Natural killer cell (primary cell): ENCODE measurements around the gene NEURL1B. TPM values are rescaled to one million over a fixed set of nuclear protein-coding genes. Genes with fewer than 3 reads are reported as not detected.

Source experiments
- ATAC-seq, 3 donors: fragments of 150-1000 bp in 2 of 3; fragments of 200-7000 bp in 1 of 3; cut with Tn5 transposase; 1 replicate in 1 of 3; 2 replicates in 2 of 3; pipeline ENCODE4 v1.10.0; 2021; ENCODE audit warnings: mild to moderate bottlenecking in 2 of 3, moderate library complexity in 2 of 3
- DNase-seq, 2 donors: peaks; one replicate each; pipeline versions ENCODE4 v3.0.0 to v3.0.0-alpha.2; 2013 to 2021; ENCODE audit warnings: mixed read lengths in 1 of 2
- H3K27ac ChIP-seq: one replicate; pipeline ENCODE4 v1.5.1; 2013; ENCODE audit warnings: mild to moderate bottlenecking, low read length
- H3K27me3 ChIP-seq: one replicate; pipeline ENCODE4 v1.6.1; 2013; ENCODE audit warnings: low read length; ENCODE audit not compliant: control insufficient read depth, insufficient read depth
- H3K36me3 ChIP-seq: one replicate; pipeline ENCODE4 v1.6.1; 2013; ENCODE audit warnings: low read length; ENCODE audit not compliant: control insufficient read depth, insufficient read depth
- H3K4me1 ChIP-seq: one replicate; pipeline ENCODE4 v1.6.1; 2013; ENCODE audit warnings: low read length; ENCODE audit not compliant: control insufficient read depth, insufficient read depth
- H3K4me3 ChIP-seq: one replicate; pipeline ENCODE4 v1.5.1; 2013; ENCODE audit warnings: low read length
- H3K9me3 ChIP-seq: one replicate; pipeline ENCODE4 v1.6.1; 2013; ENCODE audit warnings: low read length; ENCODE audit not compliant: control insufficient read depth, insufficient read depth
- H3K27ac Mint-ChIP-seq, 2 donors: one replicate each; pipeline ENCODE4 v1.8.0; 2022; ENCODE audit warnings: mild to moderate bottlenecking in 2 of 2, mixed read lengths in 2 of 2, moderate library complexity in 1 of 2
- H3K27me3 Mint-ChIP-seq, 2 donors: one replicate each; pipeline ENCODE4 v1.8.0; 2022; ENCODE audit warnings: low read depth in 2 of 2, mixed read lengths in 2 of 2
- H3K36me3 Mint-ChIP-seq: one replicate; pipeline ENCODE4 v1.8.0; 2022; ENCODE audit warnings: mixed read lengths
- H3K4me1 Mint-ChIP-seq, 2 donors: one replicate each; pipeline ENCODE4 v1.8.0; 2022; ENCODE audit warnings: mixed read lengths in 2 of 2
- H3K4me3 Mint-ChIP-seq: one replicate; pipeline ENCODE4 v1.8.0; 2022; ENCODE audit warnings: mild to moderate bottlenecking, moderate library complexity, mixed read lengths
- H3K9me3 Mint-ChIP-seq, 2 donors: one replicate each; pipeline ENCODE4 v1.8.0; 2022; ENCODE audit warnings: mixed read lengths in 2 of 2
- CTCF ChIP-seq: fragments of 200-600 bp; IDR thresholded peaks from one replicate; pipeline ENCODE4 v1.8.0; 2022; ENCODE audit warnings: antibody characterized with exemption
- WGBS: methylation state at CpG from one replicate; pipeline ENCODE4 v1.1.7; 2013; ENCODE audit warnings: missing lambda C conversion rate; ENCODE audit not compliant: insufficient coverage; 5-methylcytosine and 5-hydroxymethylcytosine counted together
- intact Hi-C: fragments of 100-400 bp; cut with micrococcal nuclease; formaldehyde crosslinking; loops from one replicate; pipeline ENCODE4 v1.14.2; 2022
- total RNA-seq, 4 donors: library from RNA; stranded (reverse); fragments of 120-200 nt in 1 of 4; gene quantifications; one replicate each; pipeline versions ENCODE4 v1.2.3 to v1.2.4, GENCODE V29; 2013 to 2022

The NEURL1B gene
- total RNA-seq, 3 donors from 2014 or later (not counting 1 experiment from before 2014, with no cell fraction given) = 0.28 to 0.54 (median 0.45) TPM

- Histone ChIP-seq H3K27ac (no peak overlapping the region), H3K27me3 (no peaks in the 10 kb centered on the region), H3K9me3 (no peaks in the 10 kb centered on the region), H3K4me3 (no peak overlapping the region), H3K36me3 (no peaks in the 10 kb centered on the region), H3K4me1 (no peaks in the 10 kb centered on the region)
- no peak overlapping the region for H3K27ac Mint-ChIP-seq
- no peaks in the 10 kb centered on the region for H3K36me3 Mint-ChIP-seq
- no peak overlapping the region for H3K4me3 Mint-ChIP-seq
- whole genome bisulfite sequencing = 88% methylated on average over 12 of the region's 12 CpGs
- ATAC-seq = no peak
- TF ChIP-seq CTCF = no peak
- intact Hi-C loops = no loop called here
- no peaks in the 10 kb centered on the region for H3K4me1 Mint-ChIP-seq
- no peak for DNase-seq
- no peaks in the 10 kb centered on the region for H3K9me3 Mint-ChIP-seq
- no peaks in the 10 kb centered on the region for H3K27me3 Mint-ChIP-seq
These were observed 47.8 kb upstream of the NEURL1B start for GRCh38 chr5:172593306-172593705.

GRCh38 chr5:172593721-172594235 is 47.3 kb upstream of the NEURL1B start:
- no peaks in the 10 kb centered on the region for H3K27me3 ChIP-seq
- no peaks in the 10 kb centered on the region for H3K4me1 ChIP-seq
- TF ChIP-seq CTCF = no peak
- Mint-ChIP-seq H3K27ac (no peak overlapping the region), H3K27me3 (no peaks in the 10 kb centered on the region), H3K9me3 (no peaks in the 10 kb centered on the region), H3K4me3 (no peak overlapping the region), H3K36me3 (no peaks in the 10 kb centered on the region), H3K4me1 (no peaks in the 10 kb centered on the region)
- H3K36me3 ChIP-seq = no peaks in the 10 kb centered on the region
- H3K27ac ChIP-seq = no peak overlapping the region
- DNase-seq (no peak), ATAC-seq (no peak)
- intact Hi-C loops = no loop called here
- no peak overlapping the region for H3K4me3 ChIP-seq
- no peaks in the 10 kb centered on the region for H3K9me3 ChIP-seq
- WGBS = 95% methylated on average over 8 of the region's 8 CpGs

- Mint-ChIP-seq H3K9me3 (no peaks in the 10 kb centered on the region), H3K4me3 (no peak overlapping the region), H3K27me3 (no peaks in the 10 kb centered on the region), H3K27ac (no peak overlapping the region), H3K36me3 (no peaks in the 10 kb centered on the region), H3K4me1 (no peaks in the 10 kb centered on the region)
- Histone ChIP-seq H3K4me3 (no peak overlapping the region), H3K27me3 (no peaks in the 10 kb centered on the region), H3K4me1 (no peaks in the 10 kb centered on the region), H3K27ac (no peak overlapping the region), H3K36me3 (no peaks in the 10 kb centered on the region), H3K9me3 (no peaks in the 10 kb centered on the region)
- WGBS = 79% methylated on average over 8 of the region's 8 CpGs
- no peak for TF ChIP-seq CTCF
- no peak for ATAC-seq
- no peak for DNase-seq
- intact Hi-C loops = no loop called here
These were observed 46.6 kb upstream of the NEURL1B start for GRCh38 chr5:172594431-172594830.

GRCh38 chr5:172594867-172595466 is 46.1 kb upstream of the NEURL1B start:
- Mint-ChIP-seq H3K27ac (no peak overlapping the region), H3K36me3 (no peaks in the 10 kb centered on the region), H3K4me3 (no peak overlapping the region), H3K27me3 (no peaks in the 10 kb centered on the region), H3K4me1 (no peaks in the 10 kb centered on the region), H3K9me3 (no peaks in the 10 kb centered on the region)
- no peaks in the 10 kb centered on the region for H3K9me3 ChIP-seq
- no peaks in the 10 kb centered on the region for H3K36me3 ChIP-seq
- no peak for DNase-seq
- TF ChIP-seq CTCF = no peak
- no peak overlapping the region for H3K4me3 ChIP-seq
- H3K27me3 ChIP-seq = no peaks in the 10 kb centered on the region
- H3K27ac ChIP-seq = no peak overlapping the region
- intact Hi-C loops = no loop called here
- ATAC-seq = no peak
- WGBS = 89% methylated on average over 9 of the region's 9 CpGs
- no peaks in the 10 kb centered on the region for H3K4me1 ChIP-seq
